NCI-H446 (cell line): ENCODE measurements around the gene FBXO7.
A peak's percentile ranks its signal among the peaks of the same experiment; 100 is the strongest.

Source experiments
- DNase-seq, 2 experiments: peaks; one replicate each; lab custom pipeline; 2025; lab: John Stamatoyannopoulos, UW

FBXO7 gene

GRCh38 chr22:32490279-32490678, 15.7 kb downstream of the FBXO7 start:
- no peak for DNase-seq

DNA sequence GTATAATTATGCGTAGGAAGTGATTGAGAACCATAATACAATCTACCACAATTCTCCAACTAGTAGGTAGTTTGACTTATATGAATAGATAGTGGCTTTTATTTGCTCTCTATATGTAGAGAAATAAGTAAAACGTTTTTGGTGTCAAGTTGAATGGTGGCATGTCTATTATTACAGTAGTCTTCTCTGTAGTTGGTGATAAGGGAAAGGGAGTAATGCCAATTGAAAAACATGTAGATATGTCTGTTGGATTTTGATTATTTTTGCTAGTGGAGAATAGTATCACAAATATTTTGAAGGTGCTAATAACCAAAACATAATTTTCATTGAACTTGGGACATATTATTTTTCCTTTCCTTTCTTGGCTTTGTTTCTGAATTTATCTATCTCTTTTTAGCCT, 17.5 kb downstream of the FBXO7 start:
- DNase-seq = no peak

- no peak for DNase-seq
These were observed 18.9 kb downstream of the FBXO7 start for GRCh38 chr22:32493551-32493950.

- DNase-seq = no peak
These were observed 20.4 kb downstream of the FBXO7 start for GRCh38 chr22:32494971-32495370.

DNA sequence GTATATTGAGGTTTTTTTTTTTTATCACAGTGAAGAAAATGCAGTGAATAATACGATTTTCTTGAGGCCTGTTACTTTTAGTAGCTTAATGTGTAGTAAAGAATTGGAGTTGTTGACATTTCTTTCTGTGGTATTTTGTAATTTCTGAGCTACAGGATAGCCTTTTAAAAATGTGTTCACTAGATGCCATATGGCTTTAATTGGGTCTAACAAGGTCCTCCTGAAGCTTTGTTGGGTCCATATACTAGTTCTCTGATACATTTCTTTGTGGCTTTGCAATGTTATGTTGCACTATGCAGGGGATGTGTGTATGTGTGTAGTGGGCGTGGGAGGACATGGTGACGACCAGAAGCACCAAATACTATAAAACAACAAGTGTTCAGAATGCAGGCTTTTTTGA, 25.1 kb downstream of the FBXO7 start:
- no peak for DNase-seq

GRCh38 chr22:32501836-32502752, 27.5 kb downstream of the FBXO7 start:
- DNase-seq = no peak

GRCh38 chr22:32509045-32509444, 34.4 kb downstream of the FBXO7 start:
- no peak for DNase-seq

DNA sequence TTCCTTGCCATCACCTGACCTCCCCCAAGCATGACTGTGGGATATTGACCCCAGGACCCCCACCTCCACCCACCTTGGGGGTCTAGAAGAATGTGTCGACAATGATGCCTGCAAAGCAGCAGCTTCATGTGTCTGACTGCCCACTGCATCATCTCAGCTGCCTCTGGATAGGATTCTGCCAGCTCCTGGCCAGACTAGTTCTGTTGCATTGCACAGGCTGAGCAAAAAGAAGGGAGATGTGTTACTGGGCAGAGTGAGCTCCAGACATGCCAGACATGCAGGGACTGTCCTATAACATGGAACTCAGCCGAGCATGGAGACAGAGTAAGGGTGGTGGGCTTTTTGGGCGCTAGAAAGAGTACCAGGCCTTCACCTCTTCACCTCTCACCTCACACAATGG, 36.7 kb downstream of the FBXO7 start:
- no peak for DNase-seq

DNA sequence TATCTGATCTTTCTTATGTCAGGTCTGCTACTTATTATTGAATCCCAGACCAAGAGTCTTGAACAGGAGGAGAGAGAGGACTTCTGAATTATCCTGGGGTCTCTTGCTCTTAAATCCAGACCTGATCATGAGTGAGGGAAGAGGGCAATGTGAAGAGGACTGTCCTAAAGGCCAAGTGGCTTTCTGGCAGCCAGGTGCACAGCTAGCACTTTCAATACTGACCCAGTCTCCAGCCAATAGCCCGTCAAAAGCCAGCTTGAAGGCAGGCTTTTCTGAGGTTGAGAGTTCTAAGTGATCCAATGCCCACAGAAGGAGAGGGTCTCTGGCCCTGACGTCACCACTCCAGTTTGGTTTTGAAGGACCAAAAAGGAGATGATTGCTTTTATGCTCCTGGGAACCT, 37.2 kb downstream of the FBXO7 start:
- DNase-seq = no peak

- DNase-seq = no peak
These were observed 37.8 kb downstream of the FBXO7 start for GRCh38 chr22:32512267-32512982.

DNA sequence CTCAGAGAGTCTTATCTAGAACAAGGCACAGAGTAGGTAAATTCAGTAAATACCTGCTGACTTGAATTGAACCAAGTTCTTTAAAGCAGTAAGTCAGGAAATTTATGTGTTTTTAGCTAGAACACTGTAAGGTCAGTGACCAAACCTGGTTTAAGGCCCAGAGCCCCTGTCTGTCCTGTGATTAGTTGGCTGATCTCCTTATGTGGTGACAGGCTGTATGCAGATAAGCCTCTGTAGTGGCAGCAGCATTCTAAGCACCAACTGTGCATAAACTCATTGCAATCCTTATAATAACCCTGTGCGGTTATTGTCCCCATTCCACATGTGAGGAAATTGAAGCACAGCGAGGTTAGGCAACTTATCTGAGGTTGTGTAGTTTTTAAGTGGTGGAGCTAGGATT, 40.5 kb downstream of the FBXO7 start:
- no peak for DNase-seq

- no peak for DNase-seq
These were observed 42.9 kb downstream of the FBXO7 start for GRCh38 chr22:32517488-32517887.

DNA sequence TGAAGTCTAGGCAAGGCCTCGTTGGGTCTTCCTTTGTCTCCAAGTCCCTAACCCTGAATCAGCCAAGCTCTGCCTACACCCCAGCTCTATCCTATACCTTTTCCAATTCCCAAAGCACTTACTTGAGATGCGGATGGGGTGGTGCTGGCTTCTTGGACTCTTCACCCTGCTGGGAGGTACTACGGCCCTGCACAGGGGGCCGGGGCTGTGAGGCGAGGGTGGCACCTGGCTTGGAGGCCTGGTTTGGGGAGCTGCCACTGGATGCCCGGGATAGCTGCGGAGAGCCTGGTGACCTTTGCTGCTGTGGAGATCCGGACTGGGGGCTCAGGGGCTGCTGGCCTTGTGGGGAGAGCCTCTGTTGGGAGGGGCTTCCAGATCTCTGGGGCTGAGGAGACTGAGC, 43.3 kb downstream of the FBXO7 start:
- DNase-seq = no peak

DNA sequence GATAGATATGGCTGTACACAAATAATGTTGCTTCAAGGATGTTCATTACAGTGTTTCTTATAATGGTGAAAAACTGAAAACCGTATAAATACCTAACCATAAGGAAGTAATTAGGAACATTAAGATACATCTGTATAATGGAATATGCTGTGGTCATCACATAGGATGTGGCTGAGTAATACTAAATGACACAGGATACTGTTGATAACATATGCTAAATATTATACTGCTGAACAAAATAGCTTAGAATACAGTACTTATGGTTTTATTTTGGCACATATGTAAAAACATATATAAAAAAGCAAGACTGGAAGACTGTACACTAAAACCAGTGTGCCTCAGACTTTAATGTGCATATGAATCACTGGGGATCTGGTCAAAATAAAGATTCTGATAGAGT, 43.8 kb downstream of the FBXO7 start:
- no peak for DNase-seq

DNA sequence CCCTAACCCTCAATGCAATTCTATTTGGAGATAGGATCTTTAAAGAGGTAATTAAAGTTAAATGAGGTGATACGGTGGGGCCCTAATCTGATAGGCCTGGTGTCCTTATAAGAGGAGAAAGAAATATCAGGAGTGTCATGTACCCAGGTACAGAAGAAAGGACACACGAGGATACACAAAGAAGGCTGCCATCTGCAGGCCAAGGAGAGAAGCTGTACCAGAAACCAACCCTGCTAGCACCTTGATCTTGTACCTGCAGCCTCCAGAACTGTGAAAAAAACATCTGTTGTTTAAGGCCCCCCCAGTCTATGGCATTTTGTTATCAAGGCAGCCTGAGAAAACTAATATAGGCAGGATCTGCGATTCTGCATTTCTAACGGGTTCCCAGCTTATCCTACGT, 44.2 kb downstream of the FBXO7 start:
- no peak for DNase-seq

DNA sequence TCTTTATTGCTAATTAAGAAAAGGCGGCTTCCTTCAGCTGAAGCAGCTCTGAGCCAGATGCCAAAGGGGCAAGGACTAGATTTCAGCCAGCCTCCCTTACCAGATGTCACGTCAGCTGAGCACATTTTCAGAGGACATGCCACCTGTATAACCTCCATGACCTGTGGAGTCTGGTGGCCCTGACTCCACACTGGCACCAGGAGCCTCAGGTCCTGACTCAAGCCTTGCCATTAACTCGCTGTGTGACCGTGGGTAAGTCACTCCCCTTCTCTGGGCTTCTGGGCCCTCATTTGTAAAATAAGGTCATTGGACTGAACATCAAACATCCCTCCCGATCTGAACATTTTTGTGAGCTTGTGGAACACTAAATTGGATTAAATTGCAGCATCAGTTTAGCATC, 46.0 kb downstream of the FBXO7 start:
- no peak for DNase-seq

DNA sequence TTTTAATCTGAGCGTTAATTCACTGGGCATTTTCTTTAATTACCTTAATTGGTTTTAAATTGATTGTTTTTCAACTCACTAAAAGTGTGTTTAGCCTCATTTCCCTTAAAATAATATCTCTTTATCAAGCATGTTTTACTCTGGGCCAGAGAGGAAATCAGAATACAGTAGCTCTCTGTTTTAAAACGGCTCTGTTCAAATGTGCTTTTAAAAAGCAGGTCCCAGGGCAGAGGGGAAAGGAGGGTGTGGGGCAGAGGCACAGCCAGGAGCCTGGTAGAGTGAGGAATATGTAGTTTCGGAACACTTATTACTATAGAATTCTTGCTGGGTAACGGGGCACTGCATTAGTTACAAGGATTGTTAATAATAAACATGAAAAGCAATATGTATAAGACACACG, 47.6 kb downstream of the FBXO7 start:
- no peak for DNase-seq

DNA sequence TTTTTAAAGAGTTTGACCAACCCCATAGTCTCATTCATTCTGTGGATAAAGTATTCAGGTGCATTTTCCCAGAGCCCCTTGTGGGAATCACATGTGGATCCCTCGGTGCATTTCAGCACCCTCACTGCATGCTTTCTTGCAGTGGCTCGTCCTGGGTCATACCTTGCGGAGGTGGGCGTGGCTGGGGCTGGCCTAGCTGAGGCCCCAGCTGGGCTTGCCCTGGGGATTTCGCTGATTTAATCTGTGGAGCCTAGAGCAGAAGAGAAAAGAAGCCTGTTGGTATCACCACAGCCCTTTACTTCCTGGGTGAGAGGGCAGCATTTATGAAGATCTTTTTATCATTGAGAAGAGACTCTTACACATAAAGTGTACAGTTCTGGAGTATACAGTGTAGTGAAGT, 53.1 kb downstream of the FBXO7 start:
- no peak for DNase-seq

- DNase-seq = no peak
These were observed 53.7 kb downstream of the FBXO7 start for GRCh38 chr22:32528316-32528715.

GRCh38 chr22:32528984-32529982, 54.7 kb downstream of the FBXO7 start:
- peak; percentile 26 to 66 for DNase-seq

DNA sequence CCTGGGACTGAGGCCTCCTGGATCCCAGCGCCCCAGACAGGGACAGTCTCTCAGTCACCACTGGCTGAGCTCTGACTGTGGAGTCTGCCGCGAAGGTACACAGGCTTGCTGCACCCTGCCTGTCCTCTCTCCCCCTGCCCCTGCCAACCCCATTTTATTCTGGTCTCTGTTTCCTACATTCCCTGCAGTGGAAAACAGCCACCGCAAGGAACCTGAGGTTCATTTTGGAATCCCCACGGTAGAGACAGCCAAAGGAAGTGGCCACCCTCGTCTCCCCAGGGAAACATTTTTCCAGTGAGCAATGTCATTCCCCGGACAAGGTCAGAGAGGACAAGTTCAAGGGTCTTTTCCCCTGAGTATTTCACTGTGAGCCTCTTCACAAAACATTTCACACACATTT, 56.6 kb downstream of the FBXO7 start:
- DNase-seq = no peak
